GM23248 (cell line): ENCODE data around the gene HIPK2. TPM values are rescaled to one million over a fixed set of nuclear protein-coding genes. Genes with fewer than 3 reads are reported as not detected.

Source experiments
- DNase-seq: peaks from one replicate; pipeline ENCODE4 v3.0.0-alpha.2; 2015
- H2AFZ ChIP-seq: fragments of 200-600 bp; sonication (generic); 2 replicates; pipeline ENCODE4 v1.6.1; 2016; ENCODE audit warnings: antibody characterized with exemption
- H3F3A ChIP-seq: fragments of 200-600 bp; sonication (generic); 2 replicates; pipeline ENCODE4 v1.6.1; 2016; ENCODE audit warnings: mild to moderate bottlenecking, antibody characterized with exemption, mixed run types; ENCODE audit not compliant: insufficient read depth
- H3K27ac ChIP-seq: fragments of 200-600 bp; sonication (generic); 2 replicates; pipeline ENCODE4 v1.5.1; 2016; ENCODE audit warnings: mild to moderate bottlenecking
- H3K27me3 ChIP-seq: fragments of 200-600 bp; sonication (generic); replicated peaks from 2 replicates; pipeline ENCODE4 v1.6.1; 2016; ENCODE audit warnings: mild to moderate bottlenecking; ENCODE audit not compliant: insufficient read depth
- H3K36me3 ChIP-seq: fragments of 200-600 bp; sonication (generic); 2 replicates; pipeline ENCODE4 v1.6.1; 2016; ENCODE audit warnings: low read depth, mild to moderate bottlenecking
- H3K4me1 ChIP-seq: fragments of 200-600 bp; sonication (generic); 2 replicates; pipeline ENCODE4 v1.6.1; 2016; ENCODE audit warnings: mild to moderate bottlenecking; ENCODE audit not compliant: insufficient read depth
- H3K4me2 ChIP-seq: fragments of 200-600 bp; sonication (generic); one replicate; pipeline ENCODE4 v1.6.1; 2016; ENCODE audit warnings: mild to moderate bottlenecking; ENCODE audit not compliant: unreplicated experiment
- H3K4me3 ChIP-seq: fragments of 200-600 bp; sonication (generic); 2 replicates; pipeline ENCODE4 v1.5.1; 2016; ENCODE audit warnings: mild to moderate bottlenecking
- H3K79me2 ChIP-seq: fragments of 200-600 bp; sonication (generic); 2 replicates; pipeline ENCODE4 v1.6.1; 2016; ENCODE audit warnings: mild to moderate bottlenecking; ENCODE audit not compliant: insufficient read depth
- H3K9ac ChIP-seq: fragments of 200-600 bp; sonication (generic); 2 replicates; pipeline ENCODE4 v1.6.1; 2016; ENCODE audit warnings: mild to moderate bottlenecking
- H3K9me2 ChIP-seq: fragments of 200-600 bp; sonication (generic); 2 replicates; pipeline ENCODE4 v1.6.1; 2016; ENCODE audit warnings: mixed run types, mild to moderate bottlenecking, moderate library complexity; ENCODE audit not compliant: insufficient read depth
- H3K9me3 ChIP-seq: fragments of 200-600 bp; sonication (generic); one replicate; pipeline ENCODE4 v1.6.1; 2017; ENCODE audit warnings: low read depth
- H4K20me1 ChIP-seq: fragments of 200-600 bp; sonication (generic); 2 replicates; pipeline ENCODE4 v1.6.0; 2016; ENCODE audit not compliant: insufficient read depth
- EZH2 ChIP-seq: fragments of 200-600 bp; sonication (generic); IDR thresholded peaks from 2 replicates; pipeline ENCODE4 v1.6.1; 2018; ENCODE audit warnings: antibody characterized with exemption, mild to moderate bottlenecking; ENCODE audit not compliant: insufficient read depth, poor library complexity, severe bottlenecking
- EZH2phosphoT487 ChIP-seq: fragments of 200-600 bp; sonication (generic); IDR thresholded peaks from 2 replicates; pipeline ENCODE4 v1.6.1; 2018; ENCODE audit warnings: antibody characterized with exemption, moderate library complexity, mild to moderate bottlenecking, low read depth; ENCODE audit not compliant: insufficient read depth
- WGBS, 2 experiments: methylation state at CpG; one replicate each; pipeline ENCODE4 v1.1.6; 2015 to 2017; ENCODE audit warnings: low lambda C conversion rate in 2 of 2, low coverage in 1 of 2; ENCODE audit errors: missing lambda C conversion rate in 2 of 2; 5-methylcytosine and 5-hydroxymethylcytosine counted together
- in situ Hi-C: fragments of 300-500 bp; cut with MboI; formaldehyde crosslinking; loops from 2 replicates; pipeline ENCODE4 v1.15.0; 2020
- polyA plus RNA-seq: library from polyadenylated mRNA; unstranded; fragments of >200 nt; fragmentation: Nextera tagmentation; extraction: Ambion mirVana; gene quantifications from 2 replicates; pipeline ENCODE4 v1.2.1, GENCODE V29; 2016
- total RNA-seq: library from RNA; depleted of rRNA; stranded (reverse); fragments of >200 nt; shearing (Covaris generic); gene quantifications from 2 replicates; pipeline ENCODE4 v1.2.3, GENCODE V29; 2014

Gene HIPK2
- total and polyA plus RNA-seq, 2 experiments from 2014 or later = 4.7 to 7.9 TPM

DNA sequence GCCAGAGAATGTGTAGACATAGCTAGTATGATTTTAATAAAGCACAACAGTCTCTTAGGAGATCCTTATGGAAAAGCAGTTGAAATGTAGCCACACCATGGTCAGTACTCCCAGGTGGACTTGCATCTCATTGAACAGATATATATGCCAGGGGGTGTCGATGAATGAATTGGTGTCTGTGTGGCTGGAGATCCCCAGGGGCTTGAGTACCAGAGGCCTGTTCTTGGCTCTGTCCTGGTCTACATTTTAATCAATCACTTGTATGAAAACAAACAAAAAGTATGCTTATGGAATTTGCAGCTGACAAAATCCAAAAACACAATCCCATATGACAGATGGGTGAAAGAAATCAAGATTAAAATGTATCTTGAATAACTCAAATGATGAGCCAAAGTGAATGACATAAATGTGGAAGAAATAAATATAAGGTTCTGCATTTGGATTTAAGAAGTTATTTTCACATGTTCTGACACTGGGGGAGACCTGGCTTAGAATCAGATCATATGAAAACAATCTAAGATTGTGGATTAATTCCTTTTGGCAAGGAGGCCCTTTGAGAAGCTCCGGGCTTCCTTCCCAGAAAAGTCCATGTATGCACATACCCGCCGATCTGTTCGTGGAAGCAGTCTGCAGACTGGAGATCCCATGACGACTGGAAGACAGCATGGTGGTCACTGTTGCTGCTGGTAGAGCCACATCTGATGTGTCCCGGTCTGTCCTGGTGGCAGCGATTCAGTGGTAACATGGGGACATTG, 238.7 kb downstream of the HIPK2 start:
- Histone ChIP-seq H3K9me3 (no peaks in the 10 kb centered on the region), H3K9ac (no peak overlapping the region), H3K79me2 (no peaks in the 10 kb centered on the region), H3F3A (no peaks in the 10 kb centered on the region), H3K4me1 (no peaks in the 10 kb centered on the region), H3K36me3 (no peaks in the 10 kb centered on the region), H2AFZ (no peak overlapping the region), H3K4me2 (no peak overlapping the region), H3K4me3 (no peak overlapping the region), H3K27ac (no peak overlapping the region), H4K20me1 (no peaks in the 10 kb centered on the region), H3K27me3 (peaks cover 33% of the 10 kb centered on the region), H3K9me2 (no peaks in the 10 kb centered on the region)
- TF ChIP-seq EZH2 = no peak
- no peak for TF ChIP-seq EZH2phosphoT487
- no peak for DNase-seq
- 15% methylated on average over 8 of the region's 8 CpGs for WGBS, 2 experiments
- in situ Hi-C loops = no loop called here

DNA sequence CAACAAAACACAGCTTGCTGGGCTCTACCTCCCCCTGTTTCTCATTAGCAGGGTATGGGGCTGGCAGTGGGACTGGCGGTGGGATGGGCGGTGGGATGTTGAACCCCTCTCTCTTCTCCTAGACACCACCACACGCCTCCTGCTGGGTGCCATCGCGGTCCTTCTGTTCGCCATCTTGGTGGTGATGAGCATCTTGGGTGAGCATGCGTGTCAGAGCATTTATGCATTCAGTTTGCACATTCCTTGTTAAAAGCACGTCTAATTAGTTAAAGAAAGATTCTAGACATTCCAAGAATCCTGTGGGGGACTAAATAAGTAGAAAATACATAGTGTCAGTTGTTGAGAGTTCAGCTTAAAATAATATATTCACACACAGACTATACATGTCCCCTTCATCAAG, 241.6 kb downstream of the HIPK2 start:
- Histone ChIP-seq H3K4me2 (no peak overlapping the region), H3K4me3 (no peak overlapping the region), H3K79me2 (no peaks in the 10 kb centered on the region), H4K20me1 (no peaks in the 10 kb centered on the region), H3K9ac (no peak overlapping the region), H3K9me2 (no peaks in the 10 kb centered on the region), H3K9me3 (no peaks in the 10 kb centered on the region), H3K27ac (no peak overlapping the region), H3K36me3 (no peaks in the 10 kb centered on the region), H2AFZ (no peak overlapping the region), H3F3A (no peaks in the 10 kb centered on the region), H3K4me1 (no peaks in the 10 kb centered on the region), H3K27me3 (peaks cover 39% of the 10 kb centered on the region)
- DNase-seq = no peak
- TF ChIP-seq EZH2 = no peak
- no peak for TF ChIP-seq EZH2phosphoT487
- in situ Hi-C loops = no loop called here
- WGBS, 2 experiments = 73 to 77% methylated on average over 8 of the region's 8 CpGs

DNA sequence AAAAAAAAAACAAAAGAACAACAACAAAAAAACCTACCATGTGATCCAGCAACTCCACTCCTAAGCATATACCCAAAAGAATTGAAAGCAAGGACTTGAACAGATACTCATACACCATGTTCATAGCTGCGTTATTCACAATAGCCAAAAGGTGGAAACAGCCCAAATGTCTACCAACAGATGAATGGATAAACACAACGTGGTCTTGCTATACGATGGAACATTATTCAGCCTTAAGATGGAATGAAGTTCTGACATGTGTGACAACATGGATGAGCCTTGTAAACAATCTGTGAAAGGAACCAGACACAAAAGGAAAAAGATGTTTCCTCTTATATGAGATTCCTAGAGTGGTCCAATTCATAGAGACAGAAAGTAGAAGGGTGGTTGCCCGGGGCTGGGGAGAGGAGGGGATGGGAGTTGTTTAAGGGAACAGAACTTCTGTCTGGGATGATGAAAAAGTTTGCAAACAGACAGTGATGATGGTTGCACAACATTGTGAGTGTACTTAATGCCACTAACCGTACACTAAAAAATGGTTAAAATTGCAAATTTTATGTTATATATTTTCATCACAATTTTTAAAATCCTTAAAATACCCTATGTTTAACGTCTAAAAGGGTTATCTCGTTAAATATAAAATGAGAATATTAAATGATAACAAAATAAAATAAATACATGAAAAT, 242.7 kb downstream of the HIPK2 start:
- in situ Hi-C loops = no loop called here
- Histone ChIP-seq H2AFZ (no peak overlapping the region), H3K27ac (no peak overlapping the region), H3K9ac (no peak overlapping the region), H3K9me2 (no peaks in the 10 kb centered on the region), H3K4me1 (no peaks in the 10 kb centered on the region), H3K79me2 (no peaks in the 10 kb centered on the region), H3K36me3 (no peaks in the 10 kb centered on the region), H3K9me3 (no peaks in the 10 kb centered on the region), H4K20me1 (no peaks in the 10 kb centered on the region), H3F3A (no peaks in the 10 kb centered on the region), H3K4me3 (no peak overlapping the region), H3K4me2 (no peak overlapping the region), H3K27me3 (peaks cover 36% of the 10 kb centered on the region)
- DNase-seq = no peak
- no peak for TF ChIP-seq EZH2phosphoT487
- TF ChIP-seq EZH2 = no peak
- WGBS, 2 experiments = 47 to 49% methylated on average over 7 of the region's 7 CpGs

DNA sequence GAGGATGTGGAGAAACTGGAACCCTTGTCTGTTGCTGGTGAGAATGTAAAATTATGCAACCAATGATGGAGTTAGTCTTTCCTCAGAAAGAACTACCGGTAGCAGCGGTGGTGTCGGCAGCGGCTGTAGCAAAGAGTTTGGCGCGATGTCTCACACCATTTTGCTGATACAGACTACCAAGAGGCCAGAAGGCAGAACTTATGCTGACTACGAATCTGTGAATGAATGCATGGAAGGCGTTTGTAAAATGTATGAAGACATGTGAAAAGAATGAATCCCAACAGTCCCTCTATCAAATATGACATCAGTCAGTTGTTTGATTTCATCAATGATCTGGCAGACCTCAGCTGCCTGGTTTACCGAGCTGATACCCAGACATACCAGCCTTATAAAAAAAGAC, 243.7 kb downstream of the HIPK2 start:
- Histone ChIP-seq H3F3A (no peaks in the 10 kb centered on the region), H3K9me3 (no peaks in the 10 kb centered on the region)
- TF ChIP-seq EZH2phosphoT487 (no peak), EZH2 (no peak)

More for the DNA sequence above, 243.7 kb downstream of the HIPK2 start:
- DNase-seq = no peak
- Histone ChIP-seq H3K9ac (no peak overlapping the region), H3K4me1 (no peaks in the 10 kb centered on the region), H4K20me1 (no peaks in the 10 kb centered on the region), H3K27ac (no peak overlapping the region), H3K4me2 (no peak overlapping the region), H3K36me3 (no peaks in the 10 kb centered on the region), H3K79me2 (no peaks in the 10 kb centered on the region), H3K27me3 (peaks cover 28% of the 10 kb centered on the region), H3K9me2 (no peaks in the 10 kb centered on the region), H3K4me3 (no peak overlapping the region), H2AFZ (no peak overlapping the region)
- in situ Hi-C loops = no loop called here
- WGBS, 2 experiments = 65 to 69% methylated on average over 9 of the region's 9 CpGs
